Measurements from ENCODE around the gene FAM222A. TPM values are rescaled to one million over a fixed set of nuclear protein-coding genes. Genes with fewer than 3 reads are reported as not detected.

FAM222A gene
- total RNA-seq, 1 experiment from 2014 or later, result 3.7 TPM

DNA sequence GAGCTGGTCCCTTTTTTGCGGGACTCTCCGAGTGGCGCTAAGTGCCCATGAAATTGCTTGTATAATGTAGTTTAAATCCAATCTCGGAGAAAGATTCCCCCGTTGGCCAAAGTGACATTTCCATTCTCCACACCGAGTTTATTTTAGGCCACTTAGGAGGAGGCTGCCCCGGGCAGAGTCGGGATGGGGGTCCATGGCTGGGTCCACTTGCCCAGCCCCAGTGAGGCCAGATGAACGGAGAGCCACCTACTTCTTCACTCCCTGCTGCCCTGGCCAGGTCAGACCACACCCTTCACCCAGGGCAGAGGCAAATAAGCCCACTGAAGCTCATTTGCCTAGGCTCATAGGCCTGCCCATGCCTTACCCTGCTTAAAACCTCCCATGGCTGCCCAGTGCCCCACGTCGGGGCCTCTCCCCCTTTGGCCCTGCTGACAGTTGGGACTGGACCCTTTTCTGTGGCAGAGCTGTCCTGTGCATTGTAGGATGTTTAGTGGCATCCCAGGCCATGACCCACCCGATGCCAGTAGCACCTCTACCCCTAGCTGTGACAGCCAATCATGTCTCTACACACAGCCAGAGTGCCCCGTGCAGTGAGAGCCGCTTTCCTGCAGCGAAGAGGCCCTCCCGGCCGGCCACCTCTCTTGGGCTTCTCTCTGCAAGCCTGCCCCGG is 51.3 kb downstream of the FAM222A start:
- intact Hi-C loops (cut with micrococcal nuclease), result no loop called here
- DNase-seq (ENCODE audit: low read depth, low spot score) (no peak), ATAC-seq (no peak)
- no peaks in the 10 kb centered on the region for H4K20me1 ChIP-seq (ENCODE audit: insufficient read depth)
- no peaks in the 10 kb centered on the region for H3K9me2 ChIP-seq (ENCODE audit: insufficient read depth)
- BruUV-seq (replicated peaks), result no TSS peak
- no peak overlapping the region for H3K4me3 ChIP-seq (replicated peaks in 1 of 2; ENCODE audit: low read depth in 1 of 2, low read length in 2 of 2)
- H2AFZ ChIP-seq (ENCODE audit: low read depth, low read length, poor library complexity, severe bottlenecking), result no peak overlapping the region
- no peak for TF ChIP-seq TCF7L2 (IDR thresholded peaks at IDR 0.05; ENCODE audit: borderline replicate concordance, extremely low read depth, insufficient read depth, insufficient read length)
- TF ChIP-seq, protein P1, sequence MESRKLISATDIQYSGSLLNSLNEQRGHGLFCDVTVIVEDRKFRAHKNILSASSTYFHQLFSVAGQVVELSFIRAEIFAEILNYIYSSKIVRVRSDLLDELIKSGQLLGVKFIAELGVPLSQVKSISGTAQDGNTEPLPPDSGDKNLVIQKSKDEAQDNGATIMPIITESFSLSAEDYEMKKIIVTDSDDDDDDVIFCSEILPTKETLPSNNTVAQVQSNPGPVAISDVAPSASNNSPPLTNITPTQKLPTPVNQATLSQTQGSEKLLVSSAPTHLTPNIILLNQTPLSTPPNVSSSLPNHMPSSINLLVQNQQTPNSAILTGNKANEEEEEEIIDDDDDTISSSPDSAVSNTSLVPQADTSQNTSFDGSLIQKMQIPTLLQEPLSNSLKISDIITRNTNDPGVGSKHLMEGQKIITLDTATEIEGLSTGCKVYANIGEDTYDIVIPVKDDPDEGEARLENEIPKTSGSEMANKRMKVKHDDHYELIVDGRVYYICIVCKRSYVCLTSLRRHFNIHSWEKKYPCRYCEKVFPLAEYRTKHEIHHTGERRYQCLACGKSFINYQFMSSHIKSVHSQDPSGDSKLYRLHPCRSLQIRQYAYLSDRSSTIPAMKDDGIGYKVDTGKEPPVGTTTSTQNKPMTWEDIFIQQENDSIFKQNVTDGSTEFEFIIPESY (IDR thresholded peaks at IDR 0.05; ENCODE audit: extremely low read depth, insufficient replicate concordance, low read length), result no peak
- TF ChIP-seq CEBPB (IDR thresholded peaks at IDR 0.05; ENCODE audit: low read depth), result no peak
- no peak for TF ChIP-seq POLR2A (IDR thresholded peaks at IDR 0.05; ENCODE audit: borderline replicate concordance, extremely low read depth, insufficient read depth, insufficient read length)
- no peak for TF ChIP-seq SP1 (IDR thresholded peaks at IDR 0.05; ENCODE audit: low read depth)
- no peak for TF ChIP-seq FOSL1 (IDR thresholded peaks at IDR 0.05; ENCODE audit: low read depth)
- TF ChIP-seq, protein P2, sequence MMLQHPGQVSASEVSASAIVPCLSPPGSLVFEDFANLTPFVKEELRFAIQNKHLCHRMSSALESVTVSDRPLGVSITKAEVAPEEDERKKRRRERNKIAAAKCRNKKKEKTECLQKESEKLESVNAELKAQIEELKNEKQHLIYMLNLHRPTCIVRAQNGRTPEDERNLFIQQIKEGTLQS (IDR thresholded peaks at IDR 0.05), result no peak
- no peak for TF ChIP-seq POLR2AphosphoS5 (IDR thresholded peaks at IDR 0.05; ENCODE audit: low read depth, low read length)
- no peak for TF ChIP-seq CTCF (IDR thresholded peaks at IDR 0.05 in 2 of 3, conservative IDR thresholded peaks at IDR 0.05 in 1 of 3; ENCODE audit: borderline replicate concordance in 1 of 3, insufficient read depth in 1 of 3, low read depth in 2 of 3, low read length in 2 of 3)
- TF ChIP-seq EZH2phosphoT487 (IDR thresholded peaks at IDR 0.05; ENCODE audit: borderline replicate concordance), result no peak
- TF ChIP-seq ZFX (IDR thresholded peaks at IDR 0.05), result no peak
- POLR2A ChIA-PET, result no interaction called here
- no peaks in the 10 kb centered on the region for H3K36me3 ChIP-seq (ENCODE audit: control insufficient read depth in 1 of 2, insufficient read depth in 2 of 2, low read length in 2 of 2)
- H3K9me3 ChIP-seq (ENCODE audit: control insufficient read depth in 1 of 2, insufficient read depth in 1 of 2, low read depth in 1 of 2, low read length in 2 of 2), result no peaks in the 10 kb centered on the region; a peak in 1 of 4 replicates
- no peak overlapping the region for H3K27ac ChIP-seq (ENCODE audit: low read depth, low read length)
- H3K27me3 ChIP-seq (ENCODE audit: insufficient read depth, low read length), result no peaks in the 10 kb centered on the region
- peaks cover 0 to 12% of the 10 kb centered on the region in 2 experiments; a peak in 2 of 4 replicates for H3K4me1 ChIP-seq (ENCODE audit: control insufficient read depth in 1 of 2, insufficient read depth in 2 of 2, low read length in 2 of 2)
- CTCF ChIA-PET, result interaction anchor here (0.9 to 1.0 kb wide), 2 partner anchors 10 to 11 kb away, joined by 3 read pairs; no protein-coding TSS in a partner anchor
- no peaks in the 10 kb centered on the region for H3K79me2 ChIP-seq (ENCODE audit: insufficient read depth, low read length)
- H3K9ac ChIP-seq (ENCODE audit: low read length), result no peak overlapping the region
- no peak overlapping the region for H3K4me2 ChIP-seq (ENCODE audit: low read length)
- RAD21 ChIA-PET (ENCODE audit: low non-redundant PET in 1 of 2, low total read pairs in 2 of 2, uncharacterized antibody in 2 of 2, unreplicated experiment in 2 of 2), result no interaction called here
